ENCODE measurements around the gene PPP6R1.

- no peak for TF ChIP-seq POLR2A (IDR thresholded peaks at IDR 0.05)
- TF ChIP-seq CTCF (IDR thresholded peaks at IDR 0.05), result no peak
These were observed 29.0 kb downstream of the PPP6R1 start for GRCh38 chr19:55229789-55230182.
